Measurements from ENCODE around the gene PRH2.

Gene PRH2

DNA sequence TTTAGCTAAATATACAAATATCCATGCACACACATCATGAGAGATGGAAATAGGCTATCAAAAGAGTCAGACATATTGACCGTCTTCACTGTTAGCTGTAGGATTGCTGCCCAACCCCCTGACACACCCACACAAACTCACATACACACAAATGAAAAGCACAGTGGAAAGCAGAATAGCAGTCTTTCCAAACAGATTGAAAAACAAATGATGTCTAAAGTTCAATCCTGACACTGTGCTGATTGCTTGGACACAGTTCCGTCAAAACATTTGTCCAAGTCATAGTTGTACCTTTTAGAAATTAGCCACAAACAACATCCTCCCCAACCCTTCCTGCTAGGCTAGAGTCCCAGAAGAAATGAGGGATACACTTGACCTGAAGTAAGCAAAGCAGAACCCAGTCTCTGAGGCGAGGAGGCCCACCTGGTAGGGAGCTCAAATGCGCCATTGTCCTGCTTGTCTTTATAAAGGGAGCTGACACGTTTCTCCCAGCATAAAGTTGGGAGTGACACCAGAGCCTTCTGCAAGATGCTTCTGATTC, at the start of gene PRH2:
Gene PRH2 (plus strand): TSS at position 491 of the 541 bp plus-strand sequence. CDS start 38 bp downstream, at position 529.
- no peak for DNase-seq (ENCODE audit: insufficient read length, low spot score)
- FAIRE-seq = no peak

DNA sequence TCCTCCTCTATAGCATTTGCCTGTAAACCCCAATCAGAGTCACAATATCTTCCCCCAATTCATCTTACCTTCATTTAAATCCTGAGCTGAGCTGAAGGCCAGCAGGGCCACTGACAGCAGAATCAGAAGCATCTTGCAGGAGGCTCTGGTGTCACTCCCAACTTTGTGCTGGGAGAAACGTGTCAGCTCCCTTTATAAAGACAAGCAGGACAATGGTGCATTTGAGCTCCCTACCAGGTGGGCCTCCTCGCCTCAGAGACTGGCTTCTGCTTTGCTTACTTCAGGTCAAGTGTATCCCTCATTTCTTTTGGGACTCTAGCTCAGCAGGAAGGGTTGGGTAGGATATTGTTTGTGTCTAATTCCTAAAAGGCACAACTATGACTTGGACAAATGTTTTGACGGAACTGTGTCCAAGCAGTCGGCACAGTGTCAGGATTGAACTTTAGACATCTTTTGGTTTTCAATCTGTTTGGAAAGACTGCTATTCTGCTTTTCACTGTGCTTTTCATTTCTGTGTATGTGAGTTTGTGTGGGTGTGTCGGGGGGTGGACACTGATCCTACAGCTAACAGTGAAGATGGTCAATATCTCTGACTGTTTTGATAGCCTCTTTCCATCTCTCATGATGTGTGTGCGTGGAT, 44.8 kb upstream of the PRH2 start, which contains the start of gene PRH1:
Gene PRH1 (minus strand): TSS at position 170 of the 640 bp plus-strand sequence. CDS start 38 bp downstream, at position 132.
- DNase-seq (ENCODE audit: insufficient read length, low spot score) (no peak), FAIRE-seq (no peak)

DNA sequence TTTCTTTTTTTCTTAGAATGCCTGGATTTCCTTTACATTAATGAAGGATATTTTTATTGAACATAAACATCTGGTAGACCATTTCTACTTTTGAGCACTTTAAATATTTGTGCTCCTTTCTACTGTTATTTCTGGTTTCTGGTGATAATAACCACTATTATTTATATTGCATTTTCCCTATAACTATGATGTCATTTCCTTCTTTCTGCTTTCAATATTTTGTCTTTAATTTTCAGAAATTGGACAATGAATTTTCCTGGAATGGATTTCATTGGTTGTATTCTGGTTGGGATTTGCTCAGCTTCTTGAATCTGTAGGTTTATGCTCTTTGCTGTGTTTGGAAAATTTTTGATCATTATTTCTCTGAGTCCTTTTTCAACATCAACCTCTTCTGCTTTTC, 39.8 kb upstream of the PRH2 start:
- FAIRE-seq (no peak), DNase-seq (ENCODE audit: insufficient read length, low spot score) (no peak)

DNA sequence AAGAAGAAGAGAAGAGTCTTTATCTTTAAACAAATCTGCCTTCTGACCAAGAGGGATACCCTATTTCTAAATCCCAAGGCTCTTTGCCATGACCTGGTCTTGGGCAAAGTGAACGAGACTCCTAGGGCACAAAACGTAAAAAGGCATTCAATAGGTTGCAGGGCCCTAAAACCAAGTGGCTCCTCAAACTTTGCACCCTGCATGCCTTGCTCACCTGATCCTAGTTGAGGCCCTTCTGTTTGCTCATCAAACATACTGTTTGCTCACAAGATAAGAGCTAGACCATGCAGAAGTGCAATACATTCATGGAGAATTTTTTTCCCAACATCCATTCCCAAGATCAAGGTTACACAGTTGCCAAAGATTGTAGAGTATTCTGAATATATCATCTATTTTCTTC, 37.1 kb upstream of the PRH2 start:
- FAIRE-seq (no peak), DNase-seq (ENCODE audit: insufficient read length, low spot score) (no peak)

DNA sequence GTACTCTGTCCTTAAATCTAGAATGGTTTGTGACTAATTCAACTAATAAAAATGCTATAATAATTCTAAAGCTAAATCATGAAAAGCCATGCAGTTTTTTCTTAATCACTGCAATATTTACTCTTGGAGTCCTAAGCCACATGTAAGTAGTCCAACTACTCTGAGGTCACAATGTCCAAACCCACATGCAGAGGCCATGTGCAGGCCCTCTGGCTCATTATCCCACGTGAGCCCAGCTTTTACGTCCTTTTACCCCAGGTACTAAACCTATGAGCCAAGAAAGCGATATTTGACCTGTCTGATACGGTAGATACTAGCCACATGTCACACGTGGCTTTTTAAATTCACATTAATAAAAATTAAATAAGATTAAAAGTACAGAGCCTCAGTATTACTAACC, 32.2 kb upstream of the PRH2 start:
- FAIRE-seq = no peak
- no peak for DNase-seq (ENCODE audit: insufficient read length, low spot score)

DNA sequence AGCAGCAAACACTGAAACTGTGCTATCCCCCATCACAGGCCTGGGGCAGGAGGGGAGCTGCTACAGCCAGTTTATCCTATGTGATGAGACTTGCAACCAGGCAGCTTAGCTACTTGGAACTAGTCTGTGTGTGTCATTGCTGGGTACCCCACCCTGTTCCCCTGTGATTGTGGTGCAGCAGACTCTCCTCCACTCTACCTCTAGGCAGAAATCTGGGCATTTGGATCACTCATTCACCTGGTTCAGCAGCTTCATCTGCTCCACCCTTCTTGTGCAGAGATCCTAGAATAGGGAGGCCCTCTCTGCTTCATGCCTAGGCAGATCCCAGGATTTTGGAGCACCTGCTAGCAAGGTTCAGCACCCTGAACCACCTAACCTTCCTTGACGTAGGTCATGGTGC, 28.5 kb upstream of the PRH2 start:
- no peak for FAIRE-seq

DNA sequence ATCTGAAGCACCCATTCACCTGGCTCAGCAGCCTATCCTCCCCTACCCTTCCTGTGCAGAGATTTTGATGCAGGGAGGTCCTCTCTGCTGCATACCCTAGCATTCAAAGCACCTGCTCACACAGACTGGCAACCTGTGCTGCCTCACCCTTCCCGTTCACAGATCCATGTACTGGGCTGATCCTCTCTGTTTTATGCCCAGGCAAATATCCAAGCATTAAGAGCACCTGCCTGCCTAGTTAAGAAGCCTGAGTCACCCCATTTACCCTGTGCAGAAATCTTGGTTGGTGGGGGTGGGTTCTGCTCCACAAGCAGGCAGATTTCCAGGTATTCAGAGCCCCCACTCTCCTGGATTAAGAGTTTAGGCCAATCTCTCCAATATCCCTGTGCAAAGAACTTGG, 28.1 kb upstream of the PRH2 start:
- FAIRE-seq = no peak
- no peak for DNase-seq (ENCODE audit: insufficient read length, low spot score)

More for the DNA sequence above, 28.5 kb upstream of the PRH2 start:
- no peak for DNase-seq (ENCODE audit: insufficient read length, low spot score)

DNA sequence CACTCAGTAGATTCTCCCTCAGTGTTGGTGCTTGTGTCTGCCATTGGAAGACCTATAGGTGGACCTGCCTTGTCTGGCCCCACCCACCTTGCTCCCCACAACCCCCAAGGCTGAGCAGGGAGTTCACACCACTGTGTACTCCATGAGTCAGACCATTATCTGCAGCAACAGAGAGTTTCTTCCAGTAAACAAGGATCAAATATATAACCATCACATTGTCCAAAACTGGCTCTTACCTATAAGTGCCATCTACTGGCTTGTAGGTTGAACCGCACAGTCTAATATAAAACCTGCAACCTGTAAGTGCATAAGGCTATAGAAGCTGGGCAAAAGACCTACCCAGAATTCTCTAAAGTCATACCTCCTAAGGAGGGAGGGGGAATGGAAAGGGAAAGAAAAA, 27.6 kb upstream of the PRH2 start:
- no peak for DNase-seq (ENCODE audit: insufficient read length, low spot score)
- no peak for FAIRE-seq

DNA sequence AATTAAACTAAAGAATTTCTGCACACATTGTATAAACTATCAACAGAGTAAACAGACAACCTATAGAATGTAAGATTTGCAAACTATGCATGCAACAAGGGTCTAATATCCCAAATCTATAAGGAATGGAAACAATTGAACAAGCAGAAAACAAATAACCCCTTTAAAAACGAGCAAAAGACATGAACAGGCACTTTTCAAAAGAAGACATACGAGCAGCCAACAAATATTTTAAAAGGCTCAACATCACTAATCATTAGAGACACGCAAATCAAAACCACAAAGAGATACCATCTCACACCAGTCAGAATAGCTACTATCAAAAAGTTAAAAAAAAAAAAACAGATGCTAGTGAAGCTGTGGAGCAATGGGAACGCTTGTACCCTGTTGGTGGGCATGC, 24.4 kb upstream of the PRH2 start:
- FAIRE-seq (no peak), DNase-seq (ENCODE audit: insufficient read length, low spot score) (no peak)

DNA sequence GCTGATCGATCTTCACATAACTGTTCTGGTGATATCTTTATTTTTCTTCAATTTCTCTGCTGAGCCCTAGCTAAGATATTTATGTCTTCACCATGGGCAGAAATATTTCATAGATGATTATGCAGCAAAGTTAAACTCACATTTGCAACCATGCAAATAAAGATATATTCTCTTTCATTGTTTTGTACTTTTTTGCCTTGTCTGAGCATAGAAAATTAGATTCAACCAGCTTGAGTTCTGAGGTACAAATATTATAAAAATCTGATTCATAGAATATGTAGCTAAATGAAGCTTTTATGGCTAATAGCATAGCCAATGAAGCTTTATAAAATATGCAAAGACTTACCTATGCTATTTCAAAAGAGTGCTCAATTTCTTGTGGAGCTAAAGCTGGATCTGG, 19.6 kb upstream of the PRH2 start, which contains the start of gene TAS2R13:
Gene TAS2R13 (minus strand): TSS at position 101 of the 400 bp plus-strand sequence. CDS start 264 bp downstream, outside the sequence.
- DNase-seq (ENCODE audit: insufficient read length, low spot score) (no peak), FAIRE-seq (no peak)

DNA sequence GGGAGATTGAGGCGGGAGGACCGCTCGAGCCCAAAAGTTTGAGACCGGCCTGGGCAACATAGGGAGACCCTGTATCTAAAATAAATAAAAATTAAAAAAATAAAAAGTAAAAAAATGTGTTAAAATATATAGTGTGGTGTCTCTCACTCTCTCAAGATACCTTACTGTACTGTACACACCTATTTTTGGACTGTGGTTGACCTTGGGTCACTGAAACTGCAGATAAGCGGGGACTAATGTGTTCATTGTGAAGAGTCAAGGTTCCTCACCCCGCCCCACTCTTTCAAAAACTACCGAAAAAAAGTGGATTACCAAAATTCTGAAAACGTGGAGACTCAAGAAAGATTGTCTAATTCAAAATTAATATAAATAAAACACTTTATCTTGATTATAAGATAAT, 18.7 kb upstream of the PRH2 start:
- FAIRE-seq (no peak), DNase-seq (ENCODE audit: insufficient read length, low spot score) (no peak)

DNA sequence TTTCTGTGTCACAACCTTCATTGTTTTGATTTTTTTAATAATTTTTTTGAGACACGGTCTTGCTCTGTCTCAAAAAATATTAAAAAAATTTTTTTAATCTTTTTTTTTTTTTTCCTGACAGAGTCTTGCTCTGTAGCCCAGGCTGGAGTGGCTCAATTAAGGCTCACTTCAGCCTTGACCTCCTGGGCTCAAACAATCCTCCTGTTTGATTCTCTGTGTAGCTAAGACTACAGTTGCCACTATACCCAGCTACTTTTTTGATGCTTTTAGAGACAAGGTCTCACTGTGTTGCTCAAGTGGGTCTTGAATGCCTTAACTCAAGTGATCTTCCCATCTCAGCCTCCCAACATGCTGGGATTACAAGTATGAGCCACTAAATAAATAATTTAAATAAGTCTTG, 9.2 kb upstream of the PRH2 start:
- DNase-seq (ENCODE audit: insufficient read length, low spot score) (no peak), FAIRE-seq (no peak)

DNA sequence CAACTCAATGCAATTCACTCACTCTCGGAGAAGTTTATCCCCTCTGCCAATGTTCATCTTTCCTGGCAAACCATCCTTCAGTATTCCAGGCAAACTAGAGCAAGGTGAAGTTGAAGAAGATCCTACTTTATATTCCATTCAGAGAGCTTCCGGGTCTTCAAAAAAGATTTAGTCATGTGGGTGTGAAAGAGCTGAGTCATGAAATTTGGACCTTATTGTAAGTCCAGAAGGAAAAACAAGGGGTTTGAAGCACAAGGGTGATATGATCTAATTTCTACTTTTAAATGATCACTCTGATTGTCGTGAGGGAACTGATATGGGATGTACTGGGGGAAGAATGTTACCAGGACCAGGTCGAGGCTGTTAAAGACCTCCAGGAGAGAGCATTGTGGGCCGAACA, 2.8 kb upstream of the PRH2 start:
- no peak for FAIRE-seq
- DNase-seq (ENCODE audit: insufficient read length, low spot score) = no peak

DNA sequence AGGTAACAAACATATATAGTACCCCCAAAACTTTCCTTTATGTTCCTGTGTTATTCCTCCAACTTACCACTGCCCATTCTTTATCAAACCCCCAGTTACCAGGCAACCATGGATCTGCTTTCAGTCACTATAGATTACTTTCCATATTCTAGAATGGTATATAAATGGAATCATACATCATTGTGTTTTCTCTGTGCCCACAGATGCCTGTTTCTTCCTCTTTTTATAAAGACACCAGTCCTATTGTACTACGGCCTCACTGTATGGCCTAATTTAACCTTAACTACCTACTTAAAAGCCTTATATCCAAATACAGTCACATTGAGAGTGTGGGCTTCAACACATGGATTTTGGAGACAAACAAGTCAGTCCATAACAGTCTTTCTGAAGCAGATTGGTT, 7.5 kb downstream of the PRH2 start:
- FAIRE-seq = peak; percentile 60
- DNase-seq (ENCODE audit: insufficient read length, low spot score) = no peak

DNA sequence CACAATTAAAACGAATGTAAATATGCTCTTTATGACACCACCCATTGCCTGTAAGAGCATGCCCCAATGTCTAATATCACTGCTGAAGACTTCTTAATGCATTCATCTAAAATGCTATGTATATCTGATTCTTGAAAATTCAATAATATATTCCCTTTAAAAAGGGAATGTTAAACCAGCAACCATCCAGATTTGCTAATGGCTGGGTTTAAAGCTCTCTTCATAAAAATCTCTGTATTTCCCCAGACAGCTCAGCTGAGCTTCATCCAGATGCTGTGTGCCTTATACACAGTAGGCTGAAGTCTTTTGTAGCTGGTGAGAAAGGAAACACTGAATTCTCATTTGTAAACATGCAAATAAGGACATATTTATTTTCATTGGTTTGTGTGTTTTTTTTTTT, 10.1 kb downstream of the PRH2 start, which contains the start of gene TAS2R14:
Gene TAS2R14 (minus strand): TSS at position 101 of the 400 bp plus-strand sequence. CDS start 56 bp downstream, at position 45.
- FAIRE-seq (no peak), DNase-seq (ENCODE audit: insufficient read length, low spot score) (no peak)

DNA sequence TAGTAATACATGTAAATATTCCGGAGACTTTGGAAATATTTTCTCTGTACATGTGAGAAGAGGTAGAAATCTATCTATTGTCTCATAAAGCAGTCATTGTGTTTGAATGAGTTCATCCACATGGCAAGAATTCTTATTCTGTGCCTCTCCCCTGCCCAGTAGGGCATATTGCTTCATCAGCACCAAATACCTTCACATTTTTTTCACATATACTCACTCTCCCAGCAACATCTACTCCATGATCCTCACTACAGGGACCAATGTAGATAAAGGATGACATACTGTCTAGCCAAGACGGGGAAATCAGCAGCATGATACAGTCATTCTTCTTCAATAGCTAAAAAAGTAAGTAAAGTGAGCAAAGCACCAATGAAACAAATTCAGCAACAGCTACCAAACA, 11.4 kb downstream of the PRH2 start:
- no peak for FAIRE-seq
- no peak for DNase-seq (ENCODE audit: insufficient read length, low spot score)

DNA sequence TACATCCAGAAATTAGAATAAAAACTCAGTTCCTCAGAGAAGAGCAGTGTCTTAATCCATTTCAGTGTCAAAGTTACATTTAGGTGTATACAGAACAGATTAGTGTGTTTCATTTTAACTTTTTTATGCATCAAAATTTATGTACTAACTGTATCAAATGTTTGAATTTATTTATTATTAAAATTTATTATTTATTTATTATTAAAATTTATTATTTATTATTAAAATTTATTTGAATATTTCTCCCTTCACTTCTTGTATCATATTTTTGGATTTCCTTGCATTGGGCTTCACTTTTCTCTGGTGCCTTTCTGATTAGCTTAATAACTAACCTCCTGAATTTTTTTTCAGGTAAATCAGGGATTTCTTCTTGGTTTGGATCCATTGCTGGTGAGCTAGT, 12.3 kb downstream of the PRH2 start:
- FAIRE-seq (no peak), DNase-seq (ENCODE audit: insufficient read length, low spot score) (no peak)

DNA sequence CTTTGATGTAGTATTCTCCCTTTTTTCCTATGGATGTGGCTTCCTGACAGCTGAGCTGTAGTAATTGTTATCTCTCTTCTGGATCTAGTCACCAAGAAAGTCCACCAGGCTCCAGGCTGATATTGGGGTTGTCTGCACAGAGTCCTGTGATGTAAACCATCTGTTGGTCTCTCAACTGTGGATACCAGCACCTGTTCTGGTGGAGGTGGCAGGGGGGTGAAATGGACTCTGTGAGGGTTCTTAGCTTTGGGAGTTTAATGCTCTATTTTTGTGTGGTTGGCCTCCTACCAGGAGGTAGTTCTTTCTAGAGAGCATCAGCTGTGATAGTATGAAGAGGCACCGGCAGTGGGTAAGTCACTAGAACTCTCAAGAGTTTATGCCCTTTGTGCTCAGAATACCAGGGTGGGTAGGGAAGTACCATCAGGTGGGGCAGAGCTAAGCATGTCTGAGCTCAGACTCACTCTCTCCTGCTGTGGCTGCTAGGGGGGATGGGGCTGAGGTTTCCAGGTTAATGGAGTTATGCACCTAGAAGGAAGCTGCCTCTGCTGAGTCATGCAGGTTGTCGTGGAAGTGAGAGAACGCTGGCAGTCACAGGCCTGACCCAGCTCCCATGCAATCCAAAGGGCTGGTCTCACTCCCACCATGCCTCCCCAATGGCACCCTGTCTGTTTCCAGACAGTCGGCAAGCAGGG, 13.0 kb downstream of the PRH2 start:
- FAIRE-seq (no peak), DNase-seq (ENCODE audit: insufficient read length, low spot score) (no peak)

DNA sequence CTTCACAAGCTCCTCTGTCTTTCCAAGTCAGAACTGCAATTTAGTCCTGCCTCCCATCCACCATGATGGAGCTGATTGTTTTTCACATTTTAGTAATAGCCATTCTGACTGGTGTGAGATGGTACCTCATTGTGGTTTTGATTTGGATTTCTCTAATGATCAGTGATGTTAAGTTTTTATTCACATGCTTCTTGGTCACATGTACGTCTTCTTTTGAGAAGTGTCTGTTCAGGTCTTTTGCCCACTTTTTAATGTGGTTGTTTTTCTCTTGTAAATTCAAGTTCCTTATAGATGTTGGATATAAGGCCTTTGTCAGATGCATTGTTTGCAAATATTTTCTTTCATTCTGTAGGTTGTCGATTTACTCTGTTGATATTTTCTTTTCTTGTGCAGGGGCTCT, 14.1 kb downstream of the PRH2 start:
- no peak for DNase-seq (ENCODE audit: insufficient read length, low spot score)
- no peak for FAIRE-seq

DNA sequence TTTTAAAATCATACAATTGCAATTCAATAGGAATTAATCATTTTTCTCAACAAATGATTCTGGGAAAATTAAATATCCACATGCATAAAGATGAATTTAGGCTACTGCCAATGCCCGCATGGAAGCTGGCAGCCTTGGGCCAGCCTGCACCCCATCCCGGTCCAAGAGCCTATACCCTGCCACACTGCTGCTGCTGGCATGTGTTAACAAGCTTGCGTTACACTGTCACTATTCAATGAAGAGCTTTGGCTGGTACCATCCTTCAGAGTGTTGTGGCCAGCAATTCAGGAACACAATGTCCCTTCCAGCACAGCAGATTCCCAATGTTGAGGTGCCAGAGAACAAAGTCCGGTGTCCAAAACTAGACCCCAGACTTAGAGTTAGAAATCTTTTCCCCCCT, 23.6 kb downstream of the PRH2 start:
- FAIRE-seq = no peak

DNA sequence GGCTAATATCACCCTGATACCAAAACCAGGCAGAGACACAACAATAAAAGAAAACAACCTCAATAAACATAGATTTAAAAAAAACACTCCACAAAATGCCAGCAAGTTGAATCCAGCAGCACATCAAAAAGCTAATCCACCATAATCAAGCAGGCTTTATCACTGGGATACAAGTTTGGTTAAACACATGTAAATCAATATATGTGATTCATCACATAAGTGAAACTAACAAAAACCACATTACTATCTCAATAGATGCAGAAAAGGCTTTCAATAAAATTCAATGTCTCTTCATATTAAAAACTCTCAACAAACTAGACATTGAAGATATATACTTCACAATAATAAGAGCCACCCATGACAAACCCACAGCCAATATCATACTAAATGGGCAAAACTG, 27.0 kb downstream of the PRH2 start:
- no peak for FAIRE-seq

More for the DNA sequence above, 23.6 kb downstream of the PRH2 start:
- DNase-seq (ENCODE audit: insufficient read length, low spot score) = no peak

DNA sequence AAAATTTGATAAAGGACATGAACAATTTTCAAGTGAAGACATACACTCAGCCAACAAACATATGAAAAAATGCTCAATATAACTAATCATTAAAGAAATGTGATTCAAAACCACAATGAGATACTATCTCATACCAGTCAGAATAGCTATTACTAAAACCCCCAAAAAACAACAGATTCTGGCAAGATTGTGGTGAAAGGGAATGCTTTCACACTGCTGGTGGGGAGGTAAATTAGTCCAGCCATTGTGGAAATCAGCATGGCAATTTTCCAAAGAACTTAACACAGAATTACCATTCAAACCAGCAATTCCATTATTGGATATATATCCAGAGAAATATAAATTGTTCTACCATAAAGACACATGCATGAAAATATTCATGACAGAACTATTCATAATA, 28.7 kb downstream of the PRH2 start:
- FAIRE-seq (no peak), DNase-seq (ENCODE audit: insufficient read length, low spot score) (no peak)

More for the DNA sequence above, 27.0 kb downstream of the PRH2 start:
- DNase-seq (ENCODE audit: insufficient read length, low spot score) = no peak
